VCaP (cell line): Measurements from ENCODE around the gene KCNMA1.

Experiments
- H3K27ac ChIP-seq: fragments of 450-650 bp; 2 replicates; pipeline ENCODE4 v1.5.1; 2017
- TF ChIP-seq, protein P1 (sequence below): fragments of 450-650 bp; conservative IDR thresholded peaks from 2 replicates; pipeline ENCODE4 v1.5.1; 2017; ENCODE audit warnings: mild to moderate bottlenecking, moderate library complexity

Gene KCNMA1

GRCh38 chr10:77182803-77183202 lies 454.8 kb downstream of the KCNMA1 start:
- H3K27ac ChIP-seq: no peak overlapping the region
- TF ChIP-seq, protein P1, sequence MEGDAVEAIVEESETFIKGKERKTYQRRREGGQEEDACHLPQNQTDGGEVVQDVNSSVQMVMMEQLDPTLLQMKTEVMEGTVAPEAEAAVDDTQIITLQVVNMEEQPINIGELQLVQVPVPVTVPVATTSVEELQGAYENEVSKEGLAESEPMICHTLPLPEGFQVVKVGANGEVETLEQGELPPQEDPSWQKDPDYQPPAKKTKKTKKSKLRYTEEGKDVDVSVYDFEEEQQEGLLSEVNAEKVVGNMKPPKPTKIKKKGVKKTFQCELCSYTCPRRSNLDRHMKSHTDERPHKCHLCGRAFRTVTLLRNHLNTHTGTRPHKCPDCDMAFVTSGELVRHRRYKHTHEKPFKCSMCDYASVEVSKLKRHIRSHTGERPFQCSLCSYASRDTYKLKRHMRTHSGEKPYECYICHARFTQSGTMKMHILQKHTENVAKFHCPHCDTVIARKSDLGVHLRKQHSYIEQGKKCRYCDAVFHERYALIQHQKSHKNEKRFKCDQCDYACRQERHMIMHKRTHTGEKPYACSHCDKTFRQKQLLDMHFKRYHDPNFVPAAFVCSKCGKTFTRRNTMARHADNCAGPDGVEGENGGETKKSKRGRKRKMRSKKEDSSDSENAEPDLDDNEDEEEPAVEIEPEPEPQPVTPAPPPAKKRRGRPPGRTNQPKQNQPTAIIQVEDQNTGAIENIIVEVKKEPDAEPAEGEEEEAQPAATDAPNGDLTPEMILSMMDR: no peak

GRCh38 chr10:77180794-77181193 lies 456.8 kb downstream of the KCNMA1 start:
- TF ChIP-seq, protein P1: no peak
- no peak overlapping the region for H3K27ac ChIP-seq

- no peak overlapping the region for H3K27ac ChIP-seq
Observed at GRCh38 chr10:77180104-77180503, 457.5 kb downstream of the KCNMA1 start.

GRCh38 chr10:77179015-77179695 lies 458.5 kb downstream of the KCNMA1 start:
- H3K27ac ChIP-seq: peak overlapping the region; percentile 11; the same call in 1 of the 2 replicates
- TF ChIP-seq, protein P1: no peak

More at GRCh38 chr10:77180104-77180503, 457.5 kb downstream of the KCNMA1 start:
- TF ChIP-seq, protein P1: no peak

- no peak overlapping the region for H3K27ac ChIP-seq
- TF ChIP-seq, protein P1: no peak
Observed at GRCh38 chr10:77177589-77177988, 460.0 kb downstream of the KCNMA1 start.

DNA sequence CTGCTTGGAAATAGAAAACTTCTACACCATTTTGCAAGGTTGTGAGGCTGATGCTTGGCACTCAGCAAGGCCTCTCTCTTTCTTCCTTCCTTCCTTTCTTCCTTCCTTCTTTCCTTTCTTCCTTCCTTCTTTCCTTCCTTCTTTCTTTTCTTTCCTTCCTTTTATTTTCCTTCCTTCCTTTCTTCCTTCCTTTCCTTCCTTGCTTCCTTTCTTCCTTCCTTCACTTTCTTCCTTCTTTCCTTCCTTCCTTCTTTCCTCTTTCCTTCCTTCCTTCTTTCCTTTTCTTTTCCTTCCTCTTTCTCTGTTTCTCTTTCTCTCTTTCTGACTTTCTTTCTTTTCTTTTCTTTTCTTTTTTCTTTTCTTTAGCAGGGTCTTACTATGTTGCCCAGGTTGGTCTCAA lies 460.4 kb downstream of the KCNMA1 start:
- TF ChIP-seq, protein P1: no peak
- H3K27ac ChIP-seq: no peak overlapping the region

DNA sequence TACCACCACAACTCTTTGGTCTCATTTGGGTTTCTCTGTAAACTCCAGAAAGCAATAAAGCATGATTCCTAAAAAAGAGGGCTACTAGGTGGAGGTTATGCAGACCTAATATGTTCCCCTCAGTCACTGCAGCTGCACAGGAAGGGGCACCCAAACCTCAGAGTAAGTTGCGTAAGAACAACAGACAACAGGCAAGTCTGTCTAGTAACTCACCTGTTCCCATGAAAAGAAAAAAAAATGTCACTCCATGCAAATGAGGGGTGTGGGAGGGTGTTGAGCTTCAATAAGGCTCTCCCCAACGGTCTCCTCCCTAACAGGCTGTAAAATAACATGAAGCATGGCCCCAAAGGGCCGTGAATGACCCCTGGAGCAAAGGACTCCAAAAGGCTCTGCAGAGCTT lies 461.4 kb downstream of the KCNMA1 start:
- TF ChIP-seq, protein P1: no peak
- H3K27ac ChIP-seq: no peak overlapping the region
